ENCODE results near the gene RTN4. TPM values are rescaled to one million over a fixed set of nuclear protein-coding genes. Genes with fewer than 3 reads are reported as not detected.

The RTN4 gene
- total RNA-seq, 1 donor from 2014 or later, result 86.9 TPM

DNA sequence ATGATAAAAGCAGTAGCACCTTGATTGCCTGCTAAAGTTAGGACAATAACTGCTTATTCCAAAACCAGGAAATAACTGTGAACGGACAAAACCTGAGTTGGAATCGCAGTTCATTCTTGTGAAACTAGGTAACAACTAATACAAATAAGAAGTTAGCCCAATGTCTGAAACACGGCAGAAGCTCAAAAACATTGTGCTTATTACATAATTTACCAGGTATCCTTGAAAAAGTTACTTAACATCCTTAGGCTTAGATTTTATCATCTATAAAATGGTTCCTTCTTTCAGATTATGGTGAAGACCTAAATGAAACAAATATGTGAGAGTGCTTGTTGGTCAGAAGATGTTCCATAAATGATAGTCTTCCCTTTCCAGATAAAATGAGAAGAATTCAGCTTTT lies 32.4 kb downstream of the RTN4 start:
- intact Hi-C loops (cut with micrococcal nuclease), result loop anchor here (10.0 kb wide), 1 partner anchor 253 kb away; no protein-coding TSS in a partner anchor

DNA sequence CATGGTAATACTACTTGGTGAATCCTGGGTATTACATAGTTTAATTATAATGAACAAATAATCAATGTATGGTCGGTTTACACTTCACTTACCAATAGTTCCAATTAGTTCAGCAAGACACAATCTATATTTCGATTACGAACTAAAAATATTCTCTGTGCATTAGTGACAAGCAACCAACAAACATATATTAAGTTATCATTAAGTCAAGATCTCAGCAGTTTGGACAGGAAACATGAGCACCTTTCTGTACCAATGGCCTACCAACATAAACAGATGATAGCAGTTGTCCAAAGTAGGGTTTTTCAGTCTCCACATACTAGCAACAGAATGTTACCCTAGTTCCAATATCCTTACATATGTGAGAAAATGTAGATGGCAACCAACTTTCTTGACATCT lies 32.8 kb downstream of the RTN4 start:
- H3K27ac Mint-ChIP-seq, result no peak overlapping the region
- no peaks in the 10 kb centered on the region for H3K9me3 Mint-ChIP-seq
- no peak overlapping the region for H3K4me3 Mint-ChIP-seq
- peaks cover 6% of the 10 kb centered on the region for H3K36me3 Mint-ChIP-seq (ENCODE audit: low read depth)
- DNase-seq, result no peak
- no peaks in the 10 kb centered on the region for H3K27me3 Mint-ChIP-seq
- peaks cover 12% of the 10 kb centered on the region for H3K4me1 Mint-ChIP-seq
- intact Hi-C loops (cut with micrococcal nuclease), result loop anchor here (10.0 kb wide), 1 partner anchor 253 kb away; no protein-coding TSS in a partner anchor

More for the DNA sequence above, 32.4 kb downstream of the RTN4 start:
- Mint-ChIP-seq H3K36me3 (ENCODE audit: low read depth) (peaks cover 6% of the 10 kb centered on the region), H3K4me1 (peaks cover 12% of the 10 kb centered on the region), H3K9me3 (no peaks in the 10 kb centered on the region), H3K4me3 (no peak overlapping the region), H3K27me3 (no peaks in the 10 kb centered on the region), H3K27ac (no peak overlapping the region)
- DNase-seq, result no peak

DNA sequence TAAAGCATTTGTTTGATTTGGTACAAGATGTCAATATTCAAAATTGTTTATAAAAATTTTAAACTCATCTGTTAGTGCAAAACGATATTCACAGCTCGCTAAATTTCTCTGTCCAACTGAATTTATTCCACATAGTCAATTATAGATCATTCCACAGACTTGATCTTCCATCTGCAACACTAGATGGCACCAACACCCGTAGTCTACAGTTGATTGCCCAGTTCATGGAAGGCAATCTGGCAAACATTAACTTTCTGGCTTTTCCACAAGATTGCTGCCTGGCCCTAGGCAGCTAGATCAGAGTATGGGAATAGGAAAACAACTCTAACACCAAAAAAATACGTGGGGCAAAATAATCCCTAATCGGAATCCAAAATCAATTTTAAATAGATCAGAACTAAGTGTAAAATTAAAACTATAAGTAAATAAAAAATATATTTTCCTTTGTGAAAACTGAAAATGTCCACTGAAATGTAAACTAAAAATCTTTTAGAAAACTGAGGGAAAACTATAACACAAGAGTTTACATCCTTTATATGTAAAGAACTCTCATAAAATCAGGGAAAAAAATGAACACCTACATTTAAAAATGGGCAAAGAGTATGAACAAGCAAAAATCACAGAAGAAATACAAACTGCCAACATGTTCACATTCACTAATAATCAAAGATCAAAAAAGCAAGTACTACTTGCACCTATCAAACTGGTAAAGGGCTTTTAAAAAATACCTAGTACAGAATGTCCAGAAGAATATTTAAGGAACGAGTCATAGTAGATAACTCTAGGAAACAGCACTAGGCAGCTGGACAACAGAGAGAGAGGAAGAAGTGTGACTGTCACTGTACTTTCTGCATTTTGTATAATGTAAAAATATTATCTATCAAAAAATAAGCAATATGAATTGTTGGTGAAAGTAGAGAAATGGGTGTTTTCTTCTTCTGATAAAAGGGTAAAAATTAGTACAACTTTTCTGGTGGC lies 35.0 kb downstream of the RTN4 start:
- no peak overlapping the region for H3K4me3 Mint-ChIP-seq
- H3K27ac Mint-ChIP-seq, result no peak overlapping the region
- peaks cover 19% of the 10 kb centered on the region for H3K4me1 Mint-ChIP-seq
- peaks cover 6% of the 10 kb centered on the region for H3K36me3 Mint-ChIP-seq (ENCODE audit: low read depth)
- H3K9me3 Mint-ChIP-seq, result no peaks in the 10 kb centered on the region
- no peaks in the 10 kb centered on the region for H3K27me3 Mint-ChIP-seq
- intact Hi-C loops (cut with micrococcal nuclease), result loop anchor here (1.0 to 10.0 kb wide), 3 partner anchors 160 to 250 kb away; no protein-coding TSS in a partner anchor
- peak; percentile 81 for DNase-seq

DNA sequence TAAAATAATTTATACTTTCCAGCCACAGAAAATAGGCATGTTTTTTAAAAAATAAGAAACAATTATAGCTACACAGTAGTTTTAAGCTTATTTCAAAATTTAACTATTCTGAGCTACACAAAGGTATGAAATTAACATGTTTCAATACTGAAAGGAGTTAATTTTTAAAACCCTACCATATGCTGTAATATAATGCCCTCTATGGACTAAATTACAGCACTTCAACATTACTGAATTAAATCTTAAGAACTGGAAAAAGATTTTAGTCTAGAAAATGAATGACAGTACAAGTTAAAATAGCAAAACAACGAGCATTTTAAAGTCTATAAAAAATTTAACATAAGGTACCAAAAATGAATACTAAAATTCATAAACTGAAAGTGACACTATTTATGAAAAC lies 36.3 kb downstream of the RTN4 start:
- Mint-ChIP-seq H3K36me3 (ENCODE audit: low read depth) (peaks cover 1% of the 10 kb centered on the region), H3K4me1 (peaks cover 22% of the 10 kb centered on the region), H3K4me3 (no peak overlapping the region), H3K9me3 (no peaks in the 10 kb centered on the region), H3K27me3 (no peaks in the 10 kb centered on the region), H3K27ac (no peak overlapping the region)
- intact Hi-C loops (cut with micrococcal nuclease), result loop anchor here (10.0 kb wide), 1 partner anchor 249 kb away; no protein-coding TSS in a partner anchor
- DNase-seq, result no peak

DNA sequence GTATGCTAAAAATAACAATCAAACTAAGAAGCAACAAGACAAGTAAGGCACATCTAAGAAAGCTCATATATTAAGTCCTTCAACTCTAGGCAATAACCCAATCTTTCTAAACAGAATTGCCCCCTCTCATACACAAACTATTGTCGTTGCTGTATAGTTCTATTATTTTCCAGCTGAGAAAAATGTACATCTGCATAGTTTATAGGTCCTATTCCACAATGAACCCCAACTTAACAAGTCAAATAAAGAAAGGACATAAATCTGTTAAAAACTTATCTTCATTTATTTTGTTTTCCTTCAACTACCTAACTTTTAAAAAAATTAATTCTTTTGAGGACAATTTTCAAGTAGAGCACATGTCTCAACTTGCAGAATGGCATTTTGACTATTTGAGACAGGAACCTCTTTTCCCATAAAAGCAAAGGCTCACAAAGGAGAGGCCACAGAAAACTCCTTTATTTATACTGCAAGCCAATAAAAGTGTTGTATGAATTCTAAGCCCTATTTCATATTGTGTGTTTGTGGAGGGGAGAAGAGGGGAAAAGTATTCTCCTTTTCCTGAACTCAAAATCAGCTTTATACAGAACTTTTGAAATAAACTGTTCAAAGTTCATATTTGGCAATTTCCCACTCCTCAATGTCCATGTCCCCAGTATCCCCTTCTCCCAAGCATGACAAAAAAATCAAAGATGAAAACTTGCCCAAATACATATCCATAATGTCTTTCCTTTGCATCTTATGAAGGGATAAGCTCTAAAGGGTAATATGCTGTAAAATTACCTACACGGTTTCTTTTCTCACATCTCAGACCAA lies 37.4 kb downstream of the RTN4 start:
- no peak overlapping the region for H3K4me3 Mint-ChIP-seq
- H3K27ac Mint-ChIP-seq, result no peak overlapping the region
- intact Hi-C loops (cut with micrococcal nuclease), result loop anchor here (10.0 kb wide), 1 partner anchor 248 kb away; no protein-coding TSS in a partner anchor
- H3K9me3 Mint-ChIP-seq, result no peaks in the 10 kb centered on the region
- H3K4me1 Mint-ChIP-seq, result peaks cover 23% of the 10 kb centered on the region
- DNase-seq, result no peak
- no peaks in the 10 kb centered on the region for H3K36me3 Mint-ChIP-seq (ENCODE audit: low read depth)
- H3K27me3 Mint-ChIP-seq, result no peaks in the 10 kb centered on the region

DNA sequence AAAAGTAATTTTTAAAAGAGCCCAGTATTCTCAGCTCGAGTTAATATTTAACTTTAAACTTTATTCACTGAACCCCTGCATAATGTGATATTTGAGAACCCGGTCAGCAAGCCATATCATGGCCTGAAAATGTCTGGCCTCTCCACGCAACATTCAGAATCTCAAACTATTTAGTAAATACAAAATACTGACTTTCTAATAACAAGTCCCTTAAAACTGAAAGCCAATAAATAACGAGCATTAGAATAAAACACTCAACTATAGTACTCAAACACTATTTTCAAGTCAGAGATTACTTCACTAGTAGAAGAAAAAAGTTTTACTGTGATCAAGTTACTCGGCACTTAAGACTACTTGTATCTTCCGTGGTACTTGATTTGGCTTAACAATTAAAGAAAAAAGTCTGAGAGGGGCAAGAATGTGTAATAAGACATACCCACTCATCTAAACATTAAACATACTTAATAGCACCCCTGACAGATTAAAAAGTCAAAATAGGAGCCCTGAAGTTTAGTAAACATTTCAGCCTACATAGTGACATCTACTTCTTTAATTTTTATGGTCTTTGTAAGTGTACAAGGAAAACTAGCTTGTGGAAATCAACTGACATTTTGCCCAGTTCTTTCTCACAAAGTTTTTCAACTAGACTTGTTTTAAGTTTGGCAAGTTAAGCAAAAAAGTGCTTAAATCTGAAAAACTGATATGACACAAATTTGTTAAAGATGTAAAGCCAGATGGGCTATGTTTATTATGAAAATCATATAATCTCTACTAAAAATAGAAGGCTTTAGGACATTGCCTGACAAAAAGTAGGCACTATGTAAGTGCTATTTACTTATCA lies 38.2 kb downstream of the RTN4 start:
- intact Hi-C loops (cut with micrococcal nuclease), result loop anchor here (10.0 kb wide), 1 partner anchor 247 kb away; no protein-coding TSS in a partner anchor
- peaks cover 27% of the 10 kb centered on the region for H3K4me1 Mint-ChIP-seq

GRCh38 chr2:55010915-55011314 lies 39.3 kb downstream of the RTN4 start:
- Mint-ChIP-seq H3K9me3 (no peaks in the 10 kb centered on the region), H3K27ac (no peak overlapping the region), H3K27me3 (no peaks in the 10 kb centered on the region), H3K4me1 (peaks cover 37% of the 10 kb centered on the region), H3K4me3 (no peak overlapping the region), H3K36me3 (ENCODE audit: low read depth) (no peaks in the 10 kb centered on the region)
- intact Hi-C loops (cut with micrococcal nuclease), result loop anchor here (10.0 kb wide), 1 partner anchor 246 kb away; no protein-coding TSS in a partner anchor
- DNase-seq, result no peak

More for the DNA sequence above, 38.2 kb downstream of the RTN4 start:
- Mint-ChIP-seq H3K4me3 (no peak overlapping the region), H3K27me3 (no peaks in the 10 kb centered on the region), H3K9me3 (no peaks in the 10 kb centered on the region), H3K27ac (no peak overlapping the region), H3K36me3 (ENCODE audit: low read depth) (no peaks in the 10 kb centered on the region)
- DNase-seq, result no peak

- no peaks in the 10 kb centered on the region for H3K36me3 Mint-ChIP-seq (ENCODE audit: low read depth)
- intact Hi-C loops (cut with micrococcal nuclease), result loop anchor here (10.0 kb wide), 1 partner anchor 245 kb away; no protein-coding TSS in a partner anchor
- DNase-seq, result peak; percentile 82
- H3K27me3 Mint-ChIP-seq, result no peaks in the 10 kb centered on the region
- H3K4me1 Mint-ChIP-seq, result peaks cover 37% of the 10 kb centered on the region
- H3K9me3 Mint-ChIP-seq, result no peaks in the 10 kb centered on the region
- peak overlapping the region; percentile 88 for H3K4me3 Mint-ChIP-seq
- H3K27ac Mint-ChIP-seq, result peak overlapping the region; percentile 82
Observed at GRCh38 chr2:55010149-55010591, 40.1 kb downstream of the RTN4 start.

DNA sequence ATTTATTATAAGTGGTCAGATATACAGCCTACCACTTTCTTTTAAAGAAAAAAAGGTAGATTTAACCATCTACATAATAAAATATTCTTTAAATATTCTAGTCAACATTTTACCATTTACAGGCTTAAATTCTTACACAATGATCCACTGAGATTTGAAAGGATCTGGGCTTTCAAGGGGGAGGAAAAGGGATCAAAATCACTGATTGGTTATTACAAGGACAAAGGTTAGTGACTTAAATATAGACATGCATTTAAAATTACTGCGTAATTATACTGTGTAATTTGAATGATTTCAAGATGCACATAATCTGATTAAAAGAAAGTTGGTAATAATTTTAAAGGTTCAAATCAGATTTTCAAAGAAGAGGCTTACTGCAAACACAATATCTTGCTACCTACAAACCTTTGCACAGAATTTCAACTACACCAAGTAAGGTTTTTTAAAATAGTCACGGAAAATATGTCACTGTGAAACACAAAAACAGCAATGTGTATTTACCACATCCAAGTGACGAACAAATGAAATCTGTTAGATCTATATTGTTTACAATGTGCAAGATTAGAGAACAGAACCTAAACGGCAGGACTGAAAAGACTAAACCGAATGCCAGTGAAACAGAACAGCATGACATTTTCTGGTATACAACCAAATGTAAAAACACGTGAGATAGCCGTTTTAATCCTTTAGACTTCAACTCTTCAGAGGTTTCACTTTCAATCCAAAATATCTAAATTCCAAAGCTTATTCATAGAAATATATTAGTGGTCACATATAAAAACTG lies 40.8 kb downstream of the RTN4 start:
- Mint-ChIP-seq H3K36me3 (ENCODE audit: low read depth) (no peaks in the 10 kb centered on the region), H3K27ac (peak overlapping the region; percentile 64), H3K9me3 (no peaks in the 10 kb centered on the region), H3K27me3 (no peaks in the 10 kb centered on the region), H3K4me3 (peak overlapping the region; percentile 88), H3K4me1 (peaks cover 38% of the 10 kb centered on the region)
- intact Hi-C loops (cut with micrococcal nuclease), result loop anchor here (2.0 to 10.0 kb wide), 2 partner anchors 39 to 245 kb away; no protein-coding TSS in a partner anchor
- DNase-seq, result no peak

DNA sequence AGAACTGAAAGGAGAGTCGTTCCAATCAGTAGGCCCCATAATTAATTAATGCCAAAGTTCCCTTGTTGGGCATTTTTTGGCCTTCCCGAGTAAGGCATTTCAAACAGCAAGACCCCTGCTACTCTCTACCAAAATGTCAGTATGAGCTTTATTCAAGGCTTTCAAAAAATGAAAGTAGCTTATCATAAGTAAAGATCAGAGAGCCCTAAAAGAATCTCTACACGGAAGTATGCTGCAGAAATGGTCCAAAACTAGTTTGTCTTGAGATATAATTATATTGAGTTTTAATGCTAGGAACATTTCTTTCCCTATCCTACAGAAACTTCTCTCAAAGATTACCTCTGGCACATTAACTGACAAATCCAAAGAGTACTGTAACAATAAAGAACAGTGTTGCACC lies 43.9 kb downstream of the RTN4 start:
- peaks cover 29% of the 10 kb centered on the region for H3K4me1 Mint-ChIP-seq
- no peaks in the 10 kb centered on the region for H3K36me3 Mint-ChIP-seq (ENCODE audit: low read depth)
- H3K27me3 Mint-ChIP-seq, result no peaks in the 10 kb centered on the region
- H3K4me3 Mint-ChIP-seq, result peak overlapping the region; percentile 44
- no peak for DNase-seq
- H3K27ac Mint-ChIP-seq, result no peak overlapping the region
- intact Hi-C loops (cut with micrococcal nuclease), result no loop called here
- no peaks in the 10 kb centered on the region for H3K9me3 Mint-ChIP-seq

DNA sequence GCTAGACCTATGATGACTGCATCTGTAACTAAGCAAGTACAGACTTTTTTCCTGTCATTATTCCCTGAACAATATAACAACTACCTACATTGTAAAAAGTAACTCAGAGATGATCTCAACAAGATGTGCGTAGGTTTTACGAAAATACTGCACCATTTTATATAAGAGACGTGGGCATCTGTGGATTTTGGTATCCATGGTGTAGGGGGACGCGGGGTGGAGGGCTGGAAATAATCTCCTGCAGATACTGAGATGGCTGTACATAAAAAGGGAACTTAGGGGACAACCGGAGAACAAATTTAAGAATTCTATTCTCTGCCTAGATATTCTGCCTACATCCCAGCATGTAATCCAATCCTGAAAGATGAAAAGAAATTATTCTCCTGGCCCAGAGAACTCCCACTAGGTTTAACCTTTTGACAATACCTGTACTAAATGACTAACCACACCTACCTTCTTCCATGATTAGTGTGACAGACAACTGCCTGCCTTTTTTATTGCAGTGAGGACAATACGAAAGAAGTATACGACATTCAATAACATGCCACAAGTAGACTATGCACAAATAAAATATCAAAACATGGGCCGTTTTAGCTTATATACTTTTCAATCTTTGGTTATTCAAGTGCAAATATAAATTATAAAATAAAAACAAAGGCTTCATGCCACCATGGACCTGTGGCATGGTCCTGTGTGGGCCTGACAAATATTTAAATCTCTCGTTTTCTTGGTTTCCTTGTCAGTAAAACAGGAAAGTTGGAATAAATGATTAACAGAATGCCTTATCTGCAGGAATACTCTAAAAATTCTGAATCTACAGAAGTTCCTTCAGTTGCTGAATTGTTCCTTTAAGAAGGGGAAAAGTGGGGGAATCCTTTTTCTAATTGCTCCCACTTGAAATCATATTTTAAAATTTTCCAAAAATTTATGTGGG lies 46.3 kb downstream of the RTN4 start:
- peaks cover 22% of the 10 kb centered on the region for H3K4me1 Mint-ChIP-seq
- intact Hi-C loops (cut with micrococcal nuclease), result no loop called here

More for the DNA sequence above, 46.3 kb downstream of the RTN4 start:
- DNase-seq, result no peak
- no peak overlapping the region for H3K4me3 Mint-ChIP-seq
- H3K27ac Mint-ChIP-seq, result no peak overlapping the region
- no peaks in the 10 kb centered on the region for H3K27me3 Mint-ChIP-seq
- no peaks in the 10 kb centered on the region for H3K9me3 Mint-ChIP-seq
- no peaks in the 10 kb centered on the region for H3K36me3 Mint-ChIP-seq (ENCODE audit: low read depth)

Data from activated CD4-positive, alpha-beta T cell treated with anti-CD3 and anti-CD28 coated beads, Interleukin-2, amount 10 ng/mL, durations not matched to agents 24 days and 14 days (primary cell).